GM23338 (cell line): ENCODE results near the gene GNS. TPM values are rescaled to one million over a fixed set of nuclear protein-coding genes. Genes with fewer than 3 reads are reported as not detected.

Experiments used
- ATAC-seq: fragments of 200-7000 bp; cut with Tn5 transposase; 3 replicates; pipeline ENCODE4 v1.9.1; 2020
- DNase-seq: peaks from one replicate; pipeline ENCODE4 v3.0.0-alpha.2; 2015; ENCODE audit warnings: low spot score
- H2AFZ ChIP-seq: fragments of 200-600 bp; sonication (generic); 2 replicates; pipeline ENCODE4 v1.8.0; 2016; ENCODE audit warnings: antibody characterized with exemption, mild to moderate bottlenecking, moderate library complexity
- H3F3A ChIP-seq: fragments of 200-600 bp; sonication (generic); replicated peaks from 2 replicates; pipeline ENCODE4 v1.8.0; 2017; ENCODE audit warnings: antibody characterized with exemption, mixed run types, low read depth
- H3K27ac ChIP-seq: fragments of 200-600 bp; sonication (generic); 2 replicates; pipeline ENCODE4 v1.6.1; 2016; ENCODE audit warnings: low read depth
- H3K27me3 ChIP-seq: fragments of 200-600 bp; sonication (generic); 2 replicates; pipeline ENCODE4 v1.8.0; 2016; ENCODE audit warnings: mild to moderate bottlenecking, mixed run types, moderate library complexity; ENCODE audit not compliant: insufficient read depth
- H3K36me3 ChIP-seq: fragments of 200-600 bp; sonication (generic); 2 replicates; pipeline ENCODE4 v1.8.0; 2016; ENCODE audit warnings: mild to moderate bottlenecking; ENCODE audit not compliant: insufficient read depth
- H3K4me1 ChIP-seq: fragments of 200-600 bp; sonication (generic); 2 replicates; pipeline ENCODE4 v1.8.0; 2016; ENCODE audit warnings: mild to moderate bottlenecking, moderate library complexity; ENCODE audit not compliant: insufficient read depth
- H3K4me2 ChIP-seq: fragments of 200-600 bp; sonication (generic); 2 replicates; pipeline ENCODE4 v1.7.1; 2017; ENCODE audit warnings: mixed run types
- H3K4me3 ChIP-seq: fragments of 200-600 bp; sonication (generic); 2 replicates; pipeline ENCODE4 v1.6.1; 2016; ENCODE audit warnings: mixed run types
- H3K79me2 ChIP-seq: fragments of 200-600 bp; sonication (generic); replicated peaks from 2 replicates; pipeline ENCODE4 v1.8.0; 2017; ENCODE audit warnings: mild to moderate bottlenecking; ENCODE audit not compliant: insufficient read depth
- H3K9me2 ChIP-seq: fragments of 200-600 bp; sonication (generic); 2 replicates; pipeline ENCODE4 v1.8.0; 2017; ENCODE audit not compliant: insufficient read depth
- H4K20me1 ChIP-seq: fragments of 200-600 bp; sonication (generic); replicated peaks from 2 replicates; pipeline ENCODE4 v1.8.0; 2017; ENCODE audit warnings: mild to moderate bottlenecking; ENCODE audit not compliant: insufficient read depth
- H3K27ac Mint-ChIP-seq: 2 replicates; pipeline ENCODE4 v1.8.0; 2020; ENCODE audit warnings: inconsistent platforms, mild to moderate bottlenecking, moderate library complexity, mixed read lengths
- H3K27me3 Mint-ChIP-seq: 3 replicates; pipeline ENCODE4 v1.8.0; 2022; ENCODE audit warnings: low read depth, mild to moderate bottlenecking, moderate library complexity, mixed read lengths, inconsistent platforms; ENCODE audit not compliant: insufficient read depth, poor library complexity
- H3K36me3 Mint-ChIP-seq: 3 replicates; pipeline ENCODE4 v1.8.0; 2021; ENCODE audit warnings: low read depth, mild to moderate bottlenecking, inconsistent platforms, moderate library complexity, mixed read lengths
- H3K4me1 Mint-ChIP-seq: 3 replicates; pipeline ENCODE4 v1.8.0; 2020; ENCODE audit warnings: mild to moderate bottlenecking, inconsistent platforms, mixed read lengths
- H3K4me3 Mint-ChIP-seq: 3 replicates; pipeline ENCODE4 v1.8.0; 2021; ENCODE audit warnings: moderate library complexity, mild to moderate bottlenecking, inconsistent platforms, mixed read lengths
- H3K9me3 Mint-ChIP-seq: 3 replicates; pipeline ENCODE4 v1.8.0; 2020; ENCODE audit warnings: moderate library complexity, mild to moderate bottlenecking, inconsistent platforms, mixed read lengths
- CREB1 ChIP-seq: fragments of 250-450 bp; sonication (Bioruptor Pico); IDR thresholded peaks from 2 replicates; pipeline ENCODE4 v1.5.0; 2020; ENCODE audit warnings: low read depth, mild to moderate bottlenecking, moderate library complexity
- EZH2 ChIP-seq: fragments of 200-600 bp; sonication (generic); IDR thresholded peaks from one replicate; pipeline ENCODE4 v1.8.0; 2017; ENCODE audit warnings: antibody characterized with exemption, mild to moderate bottlenecking, low read depth; ENCODE audit not compliant: unreplicated experiment
- JUNB ChIP-seq: IDR thresholded peaks from one replicate; pipeline ENCODE4 v1.6.1; 2016; ENCODE audit warnings: antibody characterized with exemption; ENCODE audit not compliant: unreplicated experiment
- POLR2AphosphoS5 ChIP-seq: IDR thresholded peaks from 2 replicates; pipeline ENCODE4 v1.6.1; 2016; ENCODE audit warnings: antibody characterized with exemption, low read depth
- STAT1 ChIP-seq: IDR thresholded peaks from one replicate; pipeline ENCODE4 v1.6.1; 2016; ENCODE audit warnings: antibody characterized with exemption; ENCODE audit not compliant: unreplicated experiment
- ZNF114 ChIP-seq: fragments of 250-450 bp; sonication (Bioruptor Pico); IDR thresholded peaks from 2 replicates; pipeline ENCODE4 v1.5.0; 2020; ENCODE audit warnings: mild to moderate bottlenecking, moderate library complexity
- ZNF462 ChIP-seq: fragments of 250-450 bp; sonication (Bioruptor Pico); IDR thresholded peaks from 2 replicates; pipeline ENCODE4 v1.5.0; 2020; ENCODE audit warnings: mild to moderate bottlenecking, moderate library complexity
- polyA plus RNA-seq: library from polyadenylated mRNA; unstranded; fragments of >200 nt; fragmentation: Nextera tagmentation; extraction: Ambion mirVana; gene quantifications from 2 replicates; pipeline ENCODE4 v1.2.1, GENCODE V29; 2016
- total RNA-seq: library from RNA; depleted of rRNA; stranded (reverse); fragments of >200 nt; shearing (Covaris generic); gene quantifications from 2 replicates; pipeline ENCODE4 v1.2.3, GENCODE V29; 2014
- TF ChIP-seq, protein P1 (sequence below), 2 experiments: fragments of 200-600 bp in 1 of 2; sonication (generic) in 1 of 2; conservative IDR thresholded peaks; 2 replicates each; pipeline versions ENCODE4 v1.5.1 to v1.6.1; 2016 to 2017; ENCODE audit warnings: antibody characterized with exemption in 2 of 2, low read depth in 2 of 2, mild to moderate bottlenecking in 2 of 2, moderate library complexity in 1 of 2
- TF ChIP-seq, protein P2 (sequence below): IDR thresholded peaks from 2 replicates; pipeline ENCODE4 v1.6.1; 2016; ENCODE audit warnings: antibody characterized with exemption
- TF ChIP-seq, protein P3 (sequence below): IDR thresholded peaks from one replicate; pipeline ENCODE4 v1.6.1; 2018; ENCODE audit warnings: antibody characterized with exemption; ENCODE audit not compliant: unreplicated experiment

GNS gene
- total and polyA plus RNA-seq, 2 experiments from 2014 or later, result 12.3 to 34.9 TPM

GRCh38 chr12:64682572-64683277 lies 76.5 kb downstream of the GNS start (continued):
- TF ChIP-seq ZNF462 (CRISPR knock-in tag) (no peak), EZH2 (no peak), POLR2AphosphoS5 (no peak)
- TF ChIP-seq, protein P1, sequence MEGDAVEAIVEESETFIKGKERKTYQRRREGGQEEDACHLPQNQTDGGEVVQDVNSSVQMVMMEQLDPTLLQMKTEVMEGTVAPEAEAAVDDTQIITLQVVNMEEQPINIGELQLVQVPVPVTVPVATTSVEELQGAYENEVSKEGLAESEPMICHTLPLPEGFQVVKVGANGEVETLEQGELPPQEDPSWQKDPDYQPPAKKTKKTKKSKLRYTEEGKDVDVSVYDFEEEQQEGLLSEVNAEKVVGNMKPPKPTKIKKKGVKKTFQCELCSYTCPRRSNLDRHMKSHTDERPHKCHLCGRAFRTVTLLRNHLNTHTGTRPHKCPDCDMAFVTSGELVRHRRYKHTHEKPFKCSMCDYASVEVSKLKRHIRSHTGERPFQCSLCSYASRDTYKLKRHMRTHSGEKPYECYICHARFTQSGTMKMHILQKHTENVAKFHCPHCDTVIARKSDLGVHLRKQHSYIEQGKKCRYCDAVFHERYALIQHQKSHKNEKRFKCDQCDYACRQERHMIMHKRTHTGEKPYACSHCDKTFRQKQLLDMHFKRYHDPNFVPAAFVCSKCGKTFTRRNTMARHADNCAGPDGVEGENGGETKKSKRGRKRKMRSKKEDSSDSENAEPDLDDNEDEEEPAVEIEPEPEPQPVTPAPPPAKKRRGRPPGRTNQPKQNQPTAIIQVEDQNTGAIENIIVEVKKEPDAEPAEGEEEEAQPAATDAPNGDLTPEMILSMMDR (conservative IDR thresholded peaks at IDR 0.05; ENCODE audit: low read depth in 2 of 2), result no peak

DNA sequence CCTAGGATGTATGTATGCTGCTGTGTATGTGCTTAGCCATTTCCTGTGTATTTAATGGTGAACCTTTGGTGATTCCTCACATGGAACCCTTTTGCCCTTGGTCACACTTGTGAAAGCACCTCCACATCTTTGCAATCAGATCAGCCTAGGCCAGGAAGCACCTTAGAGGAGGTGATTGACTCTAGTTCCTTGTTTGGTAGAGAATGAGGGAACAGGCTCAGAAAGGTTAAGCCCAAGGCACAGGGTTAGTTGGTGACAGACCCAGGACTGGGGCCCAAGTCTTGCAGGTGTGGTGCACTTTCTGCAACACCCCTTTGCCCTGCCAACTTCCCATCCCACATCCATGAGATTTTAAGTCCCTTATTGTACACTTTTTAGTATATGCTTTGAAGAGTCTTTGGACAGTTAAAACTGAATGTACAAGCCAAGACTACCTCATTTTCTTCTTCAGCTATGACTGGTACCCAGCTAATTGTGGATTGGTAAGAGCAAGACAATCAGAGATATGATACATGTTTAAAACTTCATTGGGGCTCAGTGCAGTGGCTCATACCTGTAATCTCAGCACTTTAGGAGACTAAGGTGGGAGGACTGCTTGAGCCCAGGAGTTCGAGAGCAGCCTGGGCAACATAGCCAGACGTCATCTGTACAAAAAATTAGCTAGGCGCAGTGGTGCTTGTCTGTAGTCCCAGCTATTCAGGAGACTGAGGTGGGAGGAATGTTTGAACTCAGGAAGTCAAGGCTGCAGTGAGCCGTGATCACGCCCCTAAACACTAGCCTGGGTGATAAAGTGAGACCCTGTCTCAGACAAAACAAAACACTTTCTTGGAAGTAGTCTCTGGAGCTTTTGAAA lies 77.8 kb downstream of the GNS start:
- H3K4me1 ChIP-seq, result peaks cover 29% of the 10 kb centered on the region
- peaks cover 16% of the 10 kb centered on the region; the same call in 1 of the 2 replicates for H4K20me1 ChIP-seq
- no peak for DNase-seq
- no peaks in the 10 kb centered on the region for H3K9me3 Mint-ChIP-seq
- H3K9me2 ChIP-seq, result no peaks in the 10 kb centered on the region
- ATAC-seq, result no peak
- no peaks in the 10 kb centered on the region for H3K36me3 ChIP-seq
- H3K4me2 ChIP-seq, result no peak overlapping the region
- no peak overlapping the region for H3K4me3 ChIP-seq
- no peaks in the 10 kb centered on the region for H3F3A ChIP-seq
- no peak overlapping the region for H2AFZ ChIP-seq
- peaks cover 2% of the 10 kb centered on the region for H3K27me3 Mint-ChIP-seq
- peaks cover 33% of the 10 kb centered on the region for H3K4me1 Mint-ChIP-seq
- H3K36me3 Mint-ChIP-seq, result peaks cover 12% of the 10 kb centered on the region
- H3K27ac Mint-ChIP-seq, result peak overlapping the region; percentile 13; the same call in 1 of the 2 replicates
- peak overlapping the region; percentile 10; the same call in 1 of the 2 replicates for H3K27ac ChIP-seq
- H3K79me2 ChIP-seq, result peaks cover 77% of the 10 kb centered on the region
- H3K4me3 Mint-ChIP-seq, result no peak overlapping the region
- no peaks in the 10 kb centered on the region for H3K27me3 ChIP-seq
- TF ChIP-seq JUNB (no peak), EZH2 (no peak), STAT1 (no peak), CREB1 (CRISPR knock-in tag) (no peak), ZNF114 (CRISPR knock-in tag) (no peak)
- TF ChIP-seq, protein P2, sequence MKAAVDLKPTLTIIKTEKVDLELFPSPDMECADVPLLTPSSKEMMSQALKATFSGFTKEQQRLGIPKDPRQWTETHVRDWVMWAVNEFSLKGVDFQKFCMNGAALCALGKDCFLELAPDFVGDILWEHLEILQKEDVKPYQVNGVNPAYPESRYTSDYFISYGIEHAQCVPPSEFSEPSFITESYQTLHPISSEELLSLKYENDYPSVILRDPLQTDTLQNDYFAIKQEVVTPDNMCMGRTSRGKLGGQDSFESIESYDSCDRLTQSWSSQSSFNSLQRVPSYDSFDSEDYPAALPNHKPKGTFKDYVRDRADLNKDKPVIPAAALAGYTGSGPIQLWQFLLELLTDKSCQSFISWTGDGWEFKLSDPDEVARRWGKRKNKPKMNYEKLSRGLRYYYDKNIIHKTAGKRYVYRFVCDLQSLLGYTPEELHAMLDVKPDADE, result no peak
- TF ChIP-seq, protein P3, sequence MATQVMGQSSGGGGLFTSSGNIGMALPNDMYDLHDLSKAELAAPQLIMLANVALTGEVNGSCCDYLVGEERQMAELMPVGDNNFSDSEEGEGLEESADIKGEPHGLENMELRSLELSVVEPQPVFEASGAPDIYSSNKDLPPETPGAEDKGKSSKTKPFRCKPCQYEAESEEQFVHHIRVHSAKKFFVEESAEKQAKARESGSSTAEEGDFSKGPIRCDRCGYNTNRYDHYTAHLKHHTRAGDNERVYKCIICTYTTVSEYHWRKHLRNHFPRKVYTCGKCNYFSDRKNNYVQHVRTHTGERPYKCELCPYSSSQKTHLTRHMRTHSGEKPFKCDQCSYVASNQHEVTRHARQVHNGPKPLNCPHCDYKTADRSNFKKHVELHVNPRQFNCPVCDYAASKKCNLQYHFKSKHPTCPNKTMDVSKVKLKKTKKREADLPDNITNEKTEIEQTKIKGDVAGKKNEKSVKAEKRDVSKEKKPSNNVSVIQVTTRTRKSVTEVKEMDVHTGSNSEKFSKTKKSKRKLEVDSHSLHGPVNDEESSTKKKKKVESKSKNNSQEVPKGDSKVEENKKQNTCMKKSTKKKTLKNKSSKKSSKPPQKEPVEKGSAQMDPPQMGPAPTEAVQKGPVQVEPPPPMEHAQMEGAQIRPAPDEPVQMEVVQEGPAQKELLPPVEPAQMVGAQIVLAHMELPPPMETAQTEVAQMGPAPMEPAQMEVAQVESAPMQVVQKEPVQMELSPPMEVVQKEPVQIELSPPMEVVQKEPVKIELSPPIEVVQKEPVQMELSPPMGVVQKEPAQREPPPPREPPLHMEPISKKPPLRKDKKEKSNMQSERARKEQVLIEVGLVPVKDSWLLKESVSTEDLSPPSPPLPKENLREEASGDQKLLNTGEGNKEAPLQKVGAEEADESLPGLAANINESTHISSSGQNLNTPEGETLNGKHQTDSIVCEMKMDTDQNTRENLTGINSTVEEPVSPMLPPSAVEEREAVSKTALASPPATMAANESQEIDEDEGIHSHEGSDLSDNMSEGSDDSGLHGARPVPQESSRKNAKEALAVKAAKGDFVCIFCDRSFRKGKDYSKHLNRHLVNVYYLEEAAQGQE, result no peak
